GM19467 (cell line): ENCODE data around the gene FTL.

Source experiments
- ATAC-seq: cut with Tn5 transposase; IDR thresholded peaks from one replicate; pipeline ENCODE4 v1.9.1; 2021; ENCODE audit warnings: mild to moderate bottlenecking, moderate library complexity; ENCODE audit not compliant: unreplicated experiment

FTL gene

GRCh38 chr19:48990400-48990799 is 25.3 kb downstream of the FTL start:
- no peak for ATAC-seq

DNA sequence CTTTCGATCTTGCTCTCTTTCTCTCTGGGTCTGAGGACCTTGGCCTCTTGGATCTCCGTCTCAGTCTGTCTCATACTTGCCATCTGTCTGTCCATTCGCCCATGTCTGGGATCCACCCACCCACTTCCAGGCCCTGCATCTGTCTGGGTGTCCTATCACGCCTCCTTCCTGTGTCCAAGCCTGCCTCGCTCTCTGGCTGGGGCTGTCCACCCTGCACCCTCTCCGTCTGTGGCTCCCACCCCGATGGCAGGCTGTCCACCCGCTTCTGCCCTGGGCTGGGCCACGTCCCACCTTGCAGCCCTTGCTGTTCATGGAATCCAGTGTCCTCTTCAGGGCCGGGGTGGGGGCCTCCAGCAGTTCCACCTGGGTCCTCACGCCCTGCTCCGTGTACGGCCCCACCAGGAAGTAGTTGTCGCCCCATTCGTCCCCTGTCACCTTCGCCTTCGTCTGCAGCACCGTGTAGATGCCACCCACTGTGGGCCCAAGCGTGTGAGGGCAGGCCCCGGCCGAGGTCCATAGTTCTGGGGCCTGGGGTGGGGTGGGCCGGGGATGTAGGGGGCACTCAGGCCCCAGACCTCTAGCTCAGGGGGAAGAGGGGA is 26.0 kb downstream of the FTL start:
- no peak for ATAC-seq

DNA sequence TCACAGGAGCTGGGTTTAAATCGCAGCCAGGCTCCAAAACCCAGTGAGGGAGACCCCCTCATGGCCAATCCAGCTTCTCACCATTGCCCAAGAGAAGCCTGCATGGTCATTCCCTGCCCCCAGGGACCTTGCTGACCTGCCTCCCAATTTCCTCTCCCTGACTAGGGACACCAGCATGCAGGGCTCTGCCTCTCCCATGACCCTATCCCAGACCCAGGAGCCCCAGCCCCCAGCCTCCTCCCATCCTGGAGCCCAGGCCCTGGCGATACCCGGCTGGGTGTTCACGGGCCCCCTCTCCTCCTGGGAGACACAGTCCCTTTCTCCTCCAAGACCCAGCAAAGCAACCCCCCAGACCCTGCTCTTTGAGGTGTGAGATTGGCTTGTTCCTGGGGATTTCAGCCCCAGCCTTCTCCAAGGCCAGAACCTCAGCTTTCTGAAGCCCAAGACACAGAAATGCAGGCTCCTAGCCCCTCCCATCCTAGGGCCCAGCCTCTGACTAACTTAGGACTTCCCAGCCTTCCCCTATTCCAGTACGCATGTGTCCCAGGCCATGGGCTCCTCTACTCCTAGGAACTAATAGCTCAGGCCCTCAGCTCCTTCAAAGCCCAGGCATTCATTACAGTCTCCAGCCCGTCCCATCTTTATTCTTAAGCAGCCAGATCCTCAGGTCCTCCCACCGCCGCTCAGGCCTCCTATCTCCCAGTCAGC is 26.9 kb downstream of the FTL start:
- no peak for ATAC-seq

- ATAC-seq = no peak
These were observed 27.6 kb downstream of the FTL start for GRCh38 chr19:48992581-48993174.

DNA sequence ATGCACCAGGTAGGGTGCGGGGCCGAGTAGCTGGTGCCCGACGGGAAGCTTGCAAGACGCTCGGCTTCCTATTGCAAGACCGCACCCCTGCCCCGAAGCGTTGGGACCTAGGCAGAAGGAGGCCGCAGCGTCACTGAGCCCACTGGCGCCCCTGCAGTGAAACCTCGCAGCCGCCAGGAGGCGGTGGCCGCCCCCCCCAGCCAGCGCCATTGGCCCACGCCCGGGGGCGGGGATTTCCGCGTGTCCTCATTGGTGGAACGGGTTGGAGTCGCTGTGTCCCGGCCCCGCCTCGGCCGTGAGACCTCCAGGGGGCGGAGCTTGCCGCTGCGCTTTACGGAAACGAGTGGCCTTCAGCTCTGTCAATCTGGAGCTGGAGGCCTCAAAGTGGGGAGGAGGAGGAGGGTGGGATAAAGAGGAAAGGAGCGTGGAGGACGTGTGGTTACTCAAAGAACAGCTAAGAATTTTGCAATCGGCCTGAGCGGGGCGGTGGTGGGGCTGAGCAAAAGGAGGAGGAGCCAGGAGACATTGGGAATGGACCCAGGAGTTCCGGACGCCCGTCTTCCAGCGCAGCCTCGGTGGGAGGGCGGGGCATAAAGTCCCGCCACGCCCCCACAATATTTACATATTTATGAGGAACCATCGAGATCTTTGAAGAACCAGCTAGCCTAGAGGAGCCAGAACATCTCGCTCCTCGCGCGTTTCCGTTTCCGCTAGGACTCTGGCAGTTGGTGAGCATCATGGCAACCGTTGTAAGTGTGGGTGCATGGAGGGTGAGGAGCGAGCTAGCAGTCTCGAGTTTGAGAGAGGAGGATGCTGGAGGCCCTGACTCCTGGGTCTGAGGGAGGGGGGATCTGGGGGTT is 28.3 kb downstream of the FTL start, which contains the start of the genes GYS1 and RUVBL2:
GYS1 (minus strand) TSS at position 135 of the 860 bp plus-strand sequence. CDS start 197 bp downstream, outside the sequence.
RUVBL2 (plus strand) TSS at position 713 of the 860 bp plus-strand sequence; CDS start at position 738, 25 bp downstream.
- ATAC-seq = peak; percentile 84

GRCh38 chr19:48994035-48994386 is 28.9 kb downstream of the FTL start:
- no peak for ATAC-seq

DNA sequence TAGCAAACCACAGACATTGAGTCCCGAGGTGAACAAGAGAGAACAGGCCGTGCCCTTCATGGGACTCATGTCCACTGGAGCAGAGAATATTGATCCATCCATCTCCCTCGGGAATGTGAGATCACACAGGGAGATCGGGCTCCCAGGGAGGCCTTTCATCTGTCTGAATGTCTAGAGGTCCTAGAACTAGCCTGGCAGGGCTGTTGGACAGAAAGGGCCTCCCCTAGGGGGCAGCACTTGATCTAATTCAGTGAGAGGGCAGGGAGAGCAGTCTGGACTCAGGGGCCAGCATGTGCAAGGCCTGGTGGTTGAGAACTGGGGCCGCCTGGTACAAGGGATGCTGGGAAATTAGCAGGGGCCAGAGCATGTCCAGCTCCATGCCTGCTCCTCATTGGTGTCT is 32.9 kb downstream of the FTL start:
- ATAC-seq = no peak

- ATAC-seq = no peak
These were observed 34.6 kb downstream of the FTL start for GRCh38 chr19:48999481-49000325.

- no peak for ATAC-seq
These were observed 39.0 kb downstream of the FTL start for GRCh38 chr19:49004133-49004532.

DNA sequence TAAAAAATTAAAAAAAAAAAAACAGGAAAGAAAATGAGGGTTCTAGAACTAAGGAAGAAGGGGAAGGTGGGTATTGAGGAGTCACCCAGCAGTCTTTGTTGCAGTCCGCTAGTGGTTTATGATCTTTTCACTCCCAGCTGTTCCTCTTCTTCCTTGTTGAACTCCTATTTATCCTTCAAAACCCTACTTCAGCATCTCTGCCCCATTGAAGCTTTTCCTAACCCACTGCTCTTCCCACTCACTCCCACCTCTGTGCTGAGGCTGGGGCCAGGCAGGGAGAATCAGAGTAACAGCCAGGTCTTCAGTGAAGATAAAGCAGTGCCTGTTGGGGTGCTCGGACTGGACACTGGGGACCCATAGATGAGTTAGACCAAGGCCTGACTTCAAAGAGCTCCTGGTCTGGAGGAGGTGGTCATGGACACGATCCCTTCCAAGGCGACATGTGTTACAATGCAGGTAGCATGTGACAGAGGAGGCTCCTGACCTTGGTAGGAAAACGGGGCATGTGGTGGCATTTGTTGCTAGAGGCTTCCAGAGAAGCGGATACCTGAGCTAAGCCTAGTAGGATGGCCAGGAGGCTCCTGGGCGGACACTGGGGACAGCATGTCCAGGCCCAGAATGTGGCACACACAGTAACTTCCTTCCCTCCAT is 40.0 kb downstream of the FTL start:
- ATAC-seq = no peak

DNA sequence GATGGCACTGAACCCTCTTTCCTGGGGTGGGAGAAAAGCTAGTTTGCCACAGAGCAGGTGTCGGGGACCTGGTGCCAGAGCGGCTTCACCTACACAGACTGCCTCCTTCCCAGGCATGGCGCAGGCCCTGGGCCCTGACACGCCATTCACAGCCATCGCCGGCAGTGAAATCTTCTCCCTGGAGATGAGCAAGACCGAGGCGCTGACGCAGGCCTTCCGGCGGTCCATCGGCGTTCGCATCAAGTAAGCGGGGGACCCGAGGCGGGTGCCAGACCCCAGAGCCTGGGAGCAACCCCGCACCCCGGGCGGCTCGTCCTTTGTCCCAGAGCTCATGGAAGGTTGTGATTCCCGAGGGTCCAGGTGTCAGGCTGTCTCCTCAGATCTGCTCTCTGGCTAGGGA is 41.8 kb downstream of the FTL start:
- ATAC-seq = no peak

GRCh38 chr19:49009828-49010227 is 44.7 kb downstream of the FTL start:
- no peak for ATAC-seq

- no peak for ATAC-seq
These were observed 45.3 kb downstream of the FTL start for GRCh38 chr19:49010453-49010852.

- no peak for ATAC-seq
These were observed 46.1 kb downstream of the FTL start for GRCh38 chr19:49011194-49011593.

GRCh38 chr19:49014123-49014869 is 49.2 kb downstream of the FTL start:
- ATAC-seq = no peak

GRCh38 chr19:49014870-49015255 is 49.8 kb downstream of the FTL start:
- ATAC-seq = no peak

DNA sequence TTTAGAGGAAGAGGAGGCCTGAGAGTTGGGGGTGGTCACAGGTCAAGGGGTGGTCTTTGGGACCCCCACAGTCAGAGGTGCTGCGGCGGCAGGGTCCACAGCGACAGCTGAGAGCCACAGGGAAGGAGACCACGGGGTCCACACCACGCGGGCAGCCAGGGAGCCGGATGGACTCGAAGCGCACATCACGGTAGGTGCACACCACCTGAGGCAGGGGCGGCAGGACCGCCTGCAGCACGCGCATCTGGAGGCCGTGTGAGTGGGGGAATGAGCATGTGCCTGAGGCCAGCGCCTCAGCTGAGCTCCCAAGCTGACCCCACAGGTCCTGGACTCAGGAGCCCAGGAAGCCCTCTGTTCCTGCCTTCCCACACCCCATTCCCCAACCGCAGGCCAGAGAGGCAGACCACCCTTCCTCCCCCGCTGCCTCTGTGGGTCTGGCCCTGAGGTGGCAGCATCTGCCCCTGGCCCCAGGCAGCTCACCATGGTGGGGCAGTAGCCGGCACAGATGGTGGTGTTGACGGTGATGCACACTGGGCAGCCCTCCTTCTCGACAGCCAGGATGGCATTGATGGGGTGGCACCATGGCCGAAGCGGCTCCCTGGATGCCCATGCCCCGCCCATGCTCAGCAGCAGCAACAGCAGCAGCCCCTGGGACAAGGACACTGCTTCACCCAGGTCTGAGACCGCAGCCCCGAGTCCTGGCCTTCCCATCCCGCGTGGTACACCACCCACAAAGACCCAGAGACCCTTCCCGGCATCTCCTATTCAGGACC is 51.1 kb downstream of the FTL start:
- ATAC-seq = no peak
